Measurements from ENCODE around the gene MTMR3.

DNA sequence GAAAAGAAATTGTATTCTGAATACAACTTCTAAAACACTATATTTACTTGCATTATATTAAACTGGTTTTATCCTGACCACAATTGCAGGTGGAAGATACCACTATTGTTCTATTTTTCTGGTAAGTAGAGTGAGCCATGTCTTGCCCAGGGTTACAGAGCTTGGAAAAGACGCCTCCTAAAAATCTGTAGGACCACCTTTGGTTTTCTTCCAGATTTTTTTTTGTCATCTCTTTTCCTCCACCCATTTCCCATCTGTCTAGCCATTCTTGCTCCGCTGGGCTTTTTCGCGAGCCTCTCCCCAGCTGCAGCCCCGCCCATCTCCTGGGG, 294 bp upstream of the MTMR3 start:
- TF ChIP-seq, protein P1, sequence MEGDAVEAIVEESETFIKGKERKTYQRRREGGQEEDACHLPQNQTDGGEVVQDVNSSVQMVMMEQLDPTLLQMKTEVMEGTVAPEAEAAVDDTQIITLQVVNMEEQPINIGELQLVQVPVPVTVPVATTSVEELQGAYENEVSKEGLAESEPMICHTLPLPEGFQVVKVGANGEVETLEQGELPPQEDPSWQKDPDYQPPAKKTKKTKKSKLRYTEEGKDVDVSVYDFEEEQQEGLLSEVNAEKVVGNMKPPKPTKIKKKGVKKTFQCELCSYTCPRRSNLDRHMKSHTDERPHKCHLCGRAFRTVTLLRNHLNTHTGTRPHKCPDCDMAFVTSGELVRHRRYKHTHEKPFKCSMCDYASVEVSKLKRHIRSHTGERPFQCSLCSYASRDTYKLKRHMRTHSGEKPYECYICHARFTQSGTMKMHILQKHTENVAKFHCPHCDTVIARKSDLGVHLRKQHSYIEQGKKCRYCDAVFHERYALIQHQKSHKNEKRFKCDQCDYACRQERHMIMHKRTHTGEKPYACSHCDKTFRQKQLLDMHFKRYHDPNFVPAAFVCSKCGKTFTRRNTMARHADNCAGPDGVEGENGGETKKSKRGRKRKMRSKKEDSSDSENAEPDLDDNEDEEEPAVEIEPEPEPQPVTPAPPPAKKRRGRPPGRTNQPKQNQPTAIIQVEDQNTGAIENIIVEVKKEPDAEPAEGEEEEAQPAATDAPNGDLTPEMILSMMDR (IDR thresholded peaks at IDR 0.05), result no peak
- TF ChIP-seq EP300 (IDR thresholded peaks at IDR 0.05) (no peak), POLR2A (IDR thresholded peaks at IDR 0.05) (no peak)
